Activated CD4-positive, alpha-beta T cell treated with anti-CD3 and anti-CD28 coated beads, Interleukin-2, Interleukin-4, amounts not matched to agents 100 ng/mL and 50 ng/mL, durations not matched to agents 16 hours and 8 hours (primary cell): ENCODE data around the gene TMA7B.

Experiments used
- DNase-seq: peaks from one replicate; pipeline ENCODE4 v3.0.0-alpha.2; 2020; ENCODE audit warnings: low spot score

TMA7B gene

GRCh38 chr22:39959640-39960447 is at the start of gene TMA7B:
TSS of gene TMA7B (plus strand) at chr22:39960397. CDS start at chr22:39964375, 3,978 bp downstream.
- no peak for DNase-seq

- no peak for DNase-seq
Observed at GRCh38 chr22:39910876-39911613, 49.2 kb upstream of the TMA7B start.

GRCh38 chr22:39913321-39913720 is 46.9 kb upstream of the TMA7B start:
- DNase-seq, result no peak

- no peak for DNase-seq
Observed at GRCh38 chr22:39913886-39914285, 46.3 kb upstream of the TMA7B start.

- no peak for DNase-seq
Observed at GRCh38 chr22:39914584-39914983, 45.6 kb upstream of the TMA7B start.

GRCh38 chr22:39915295-39915726 is 44.9 kb upstream of the TMA7B start:
- DNase-seq, result no peak

- DNase-seq, result no peak
Observed at GRCh38 chr22:39916496-39916895, 43.7 kb upstream of the TMA7B start.

- DNase-seq, result no peak
Observed at GRCh38 chr22:39917197-39917643, 43.0 kb upstream of the TMA7B start.

GRCh38 chr22:39917776-39918495 is 42.3 kb upstream of the TMA7B start:
- no peak for DNase-seq

- DNase-seq, result peak; percentile 92
Observed at GRCh38 chr22:39920134-39920743, 40.0 kb upstream of the TMA7B start.

GRCh38 chr22:39923696-39924095 is 36.5 kb upstream of the TMA7B start:
- DNase-seq, result no peak

- DNase-seq, result no peak
Observed at GRCh38 chr22:39924286-39924685, 35.9 kb upstream of the TMA7B start.

- DNase-seq, result no peak
Observed at GRCh38 chr22:39925273-39925672, 34.9 kb upstream of the TMA7B start.

GRCh38 chr22:39925909-39926679 is 34.1 kb upstream of the TMA7B start:
- no peak for DNase-seq

- no peak for DNase-seq
Observed at GRCh38 chr22:39926753-39927152, 33.4 kb upstream of the TMA7B start.

- no peak for DNase-seq
Observed at GRCh38 chr22:39927544-39927943, 32.7 kb upstream of the TMA7B start.

GRCh38 chr22:39928536-39929520 is 31.4 kb upstream of the TMA7B start:
- no peak for DNase-seq

- no peak for DNase-seq
Observed at GRCh38 chr22:39931251-39931650, 28.9 kb upstream of the TMA7B start.

GRCh38 chr22:39932166-39932565 is 28.0 kb upstream of the TMA7B start:
- DNase-seq, result no peak
